GM23338 (cell line): ENCODE data around the gene SERINC5. TPM values are rescaled to one million over a fixed set of nuclear protein-coding genes. Genes with fewer than 3 reads are reported as not detected.
A peak's percentile ranks its signal among the peaks of the same experiment; 100 is the strongest.

Source experiments
- ATAC-seq: fragments of 200-7000 bp; cut with Tn5 transposase; 3 replicates; pipeline ENCODE4 v1.9.1; 2020
- DNase-seq: peaks from one replicate; pipeline ENCODE4 v3.0.0-alpha.2; 2015; ENCODE audit warnings: low spot score
- H2AFZ ChIP-seq: fragments of 200-600 bp; sonication (generic); 2 replicates; pipeline ENCODE4 v1.8.0; 2016; ENCODE audit warnings: antibody characterized with exemption, mild to moderate bottlenecking, moderate library complexity
- H3F3A ChIP-seq: fragments of 200-600 bp; sonication (generic); replicated peaks from 2 replicates; pipeline ENCODE4 v1.8.0; 2017; ENCODE audit warnings: antibody characterized with exemption, mixed run types, low read depth
- H3K27ac ChIP-seq: fragments of 200-600 bp; sonication (generic); 2 replicates; pipeline ENCODE4 v1.6.1; 2016; ENCODE audit warnings: low read depth
- H3K27me3 ChIP-seq: fragments of 200-600 bp; sonication (generic); 2 replicates; pipeline ENCODE4 v1.8.0; 2016; ENCODE audit warnings: mild to moderate bottlenecking, mixed run types, moderate library complexity; ENCODE audit not compliant: insufficient read depth
- H3K36me3 ChIP-seq: fragments of 200-600 bp; sonication (generic); 2 replicates; pipeline ENCODE4 v1.8.0; 2016; ENCODE audit warnings: mild to moderate bottlenecking; ENCODE audit not compliant: insufficient read depth
- H3K4me1 ChIP-seq: fragments of 200-600 bp; sonication (generic); 2 replicates; pipeline ENCODE4 v1.8.0; 2016; ENCODE audit warnings: mild to moderate bottlenecking, moderate library complexity; ENCODE audit not compliant: insufficient read depth
- H3K4me2 ChIP-seq: fragments of 200-600 bp; sonication (generic); 2 replicates; pipeline ENCODE4 v1.7.1; 2017; ENCODE audit warnings: mixed run types
- H3K4me3 ChIP-seq: fragments of 200-600 bp; sonication (generic); 2 replicates; pipeline ENCODE4 v1.6.1; 2016; ENCODE audit warnings: mixed run types
- H3K79me2 ChIP-seq: fragments of 200-600 bp; sonication (generic); replicated peaks from 2 replicates; pipeline ENCODE4 v1.8.0; 2017; ENCODE audit warnings: mild to moderate bottlenecking; ENCODE audit not compliant: insufficient read depth
- H3K9me2 ChIP-seq: fragments of 200-600 bp; sonication (generic); 2 replicates; pipeline ENCODE4 v1.8.0; 2017; ENCODE audit not compliant: insufficient read depth
- H4K20me1 ChIP-seq: fragments of 200-600 bp; sonication (generic); replicated peaks from 2 replicates; pipeline ENCODE4 v1.8.0; 2017; ENCODE audit warnings: mild to moderate bottlenecking; ENCODE audit not compliant: insufficient read depth
- H3K27ac Mint-ChIP-seq: 2 replicates; pipeline ENCODE4 v1.8.0; 2020; ENCODE audit warnings: inconsistent platforms, mild to moderate bottlenecking, moderate library complexity, mixed read lengths
- H3K27me3 Mint-ChIP-seq: 3 replicates; pipeline ENCODE4 v1.8.0; 2022; ENCODE audit warnings: low read depth, mild to moderate bottlenecking, moderate library complexity, mixed read lengths, inconsistent platforms; ENCODE audit not compliant: insufficient read depth, poor library complexity
- H3K36me3 Mint-ChIP-seq: 3 replicates; pipeline ENCODE4 v1.8.0; 2021; ENCODE audit warnings: low read depth, mild to moderate bottlenecking, inconsistent platforms, moderate library complexity, mixed read lengths
- H3K4me1 Mint-ChIP-seq: 3 replicates; pipeline ENCODE4 v1.8.0; 2020; ENCODE audit warnings: mild to moderate bottlenecking, inconsistent platforms, mixed read lengths
- H3K4me3 Mint-ChIP-seq: 3 replicates; pipeline ENCODE4 v1.8.0; 2021; ENCODE audit warnings: moderate library complexity, mild to moderate bottlenecking, inconsistent platforms, mixed read lengths
- H3K9me3 Mint-ChIP-seq: 3 replicates; pipeline ENCODE4 v1.8.0; 2020; ENCODE audit warnings: moderate library complexity, mild to moderate bottlenecking, inconsistent platforms, mixed read lengths
- CREB1 ChIP-seq: fragments of 250-450 bp; sonication (Bioruptor Pico); IDR thresholded peaks from 2 replicates; pipeline ENCODE4 v1.5.0; 2020; ENCODE audit warnings: low read depth, mild to moderate bottlenecking, moderate library complexity
- CTCF ChIP-seq, 2 experiments: fragments of 200-600 bp in 1 of 2; sonication (generic) in 1 of 2; conservative IDR thresholded peaks; 2 replicates each; pipeline versions ENCODE4 v1.5.1 to v1.6.1; 2016 to 2017; ENCODE audit warnings: antibody characterized with exemption in 2 of 2, low read depth in 2 of 2, mild to moderate bottlenecking in 2 of 2, moderate library complexity in 1 of 2
- EZH2 ChIP-seq: fragments of 200-600 bp; sonication (generic); IDR thresholded peaks from one replicate; pipeline ENCODE4 v1.8.0; 2017; ENCODE audit warnings: antibody characterized with exemption, mild to moderate bottlenecking, low read depth; ENCODE audit not compliant: unreplicated experiment
- EZH2phosphoT487 ChIP-seq: fragments of 200-600 bp; sonication (generic); IDR thresholded peaks from one replicate; pipeline ENCODE4 v1.8.1; 2018; ENCODE audit warnings: antibody characterized with exemption; ENCODE audit not compliant: unreplicated experiment
- JUNB ChIP-seq: IDR thresholded peaks from one replicate; pipeline ENCODE4 v1.6.1; 2016; ENCODE audit warnings: antibody characterized with exemption; ENCODE audit not compliant: unreplicated experiment
- NANOG ChIP-seq: IDR thresholded peaks from 2 replicates; pipeline ENCODE4 v1.6.1; 2016; ENCODE audit warnings: antibody characterized with exemption, borderline replicate concordance
- POLR2AphosphoS5 ChIP-seq: IDR thresholded peaks from 2 replicates; pipeline ENCODE4 v1.6.1; 2016; ENCODE audit warnings: antibody characterized with exemption, low read depth
- REST ChIP-seq: IDR thresholded peaks from one replicate; pipeline ENCODE4 v1.6.1; 2018; ENCODE audit warnings: antibody characterized with exemption; ENCODE audit not compliant: unreplicated experiment
- STAT1 ChIP-seq: IDR thresholded peaks from one replicate; pipeline ENCODE4 v1.6.1; 2016; ENCODE audit warnings: antibody characterized with exemption; ENCODE audit not compliant: unreplicated experiment
- ZNF114 ChIP-seq: fragments of 250-450 bp; sonication (Bioruptor Pico); IDR thresholded peaks from 2 replicates; pipeline ENCODE4 v1.5.0; 2020; ENCODE audit warnings: mild to moderate bottlenecking, moderate library complexity
- ZNF331 ChIP-seq: fragments of 250-450 bp; sonication (Bioruptor Pico); IDR thresholded peaks from 2 replicates; pipeline ENCODE4 v1.5.0; 2020; ENCODE audit warnings: low read depth, mild to moderate bottlenecking, moderate library complexity
- ZNF462 ChIP-seq: fragments of 250-450 bp; sonication (Bioruptor Pico); IDR thresholded peaks from 2 replicates; pipeline ENCODE4 v1.5.0; 2020; ENCODE audit warnings: mild to moderate bottlenecking, moderate library complexity
- polyA plus RNA-seq: library from polyadenylated mRNA; unstranded; fragments of >200 nt; fragmentation: Nextera tagmentation; extraction: Ambion mirVana; gene quantifications from 2 replicates; pipeline ENCODE4 v1.2.1, GENCODE V29; 2016
- total RNA-seq: library from RNA; depleted of rRNA; stranded (reverse); fragments of >200 nt; shearing (Covaris generic); gene quantifications from 2 replicates; pipeline ENCODE4 v1.2.3, GENCODE V29; 2014
- TF ChIP-seq, protein P1 (sequence below): IDR thresholded peaks from 2 replicates; pipeline ENCODE4 v1.6.1; 2016; ENCODE audit warnings: antibody characterized with exemption

The SERINC5 gene
- total and polyA plus RNA-seq, 2 experiments from 2014 or later = 34.0 to 107 TPM

GRCh38 chr5:80175337-80175736 lies 80.5 kb downstream of the SERINC5 start:
- H3K9me2 ChIP-seq = no peaks in the 10 kb centered on the region
- H3K36me3 ChIP-seq = peaks cover 21% of the 10 kb centered on the region
- H2AFZ ChIP-seq = no peak overlapping the region
- Mint-ChIP-seq H3K9me3 (no peaks in the 10 kb centered on the region), H3K4me1 (peaks cover 30% of the 10 kb centered on the region), H3K27me3 (peaks cover 5% of the 10 kb centered on the region), H3K36me3 (peaks cover 53% of the 10 kb centered on the region), H3K27ac (peak overlapping the region; percentile 34), H3K4me3 (no peak overlapping the region)
- no peaks in the 10 kb centered on the region for H4K20me1 ChIP-seq
- ATAC-seq (no peak), DNase-seq (no peak)
- peaks cover 21% of the 10 kb centered on the region for H3K4me1 ChIP-seq
- TF ChIP-seq, protein P1, sequence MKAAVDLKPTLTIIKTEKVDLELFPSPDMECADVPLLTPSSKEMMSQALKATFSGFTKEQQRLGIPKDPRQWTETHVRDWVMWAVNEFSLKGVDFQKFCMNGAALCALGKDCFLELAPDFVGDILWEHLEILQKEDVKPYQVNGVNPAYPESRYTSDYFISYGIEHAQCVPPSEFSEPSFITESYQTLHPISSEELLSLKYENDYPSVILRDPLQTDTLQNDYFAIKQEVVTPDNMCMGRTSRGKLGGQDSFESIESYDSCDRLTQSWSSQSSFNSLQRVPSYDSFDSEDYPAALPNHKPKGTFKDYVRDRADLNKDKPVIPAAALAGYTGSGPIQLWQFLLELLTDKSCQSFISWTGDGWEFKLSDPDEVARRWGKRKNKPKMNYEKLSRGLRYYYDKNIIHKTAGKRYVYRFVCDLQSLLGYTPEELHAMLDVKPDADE = no peak
- TF ChIP-seq ZNF114 (CRISPR knock-in tag) = no peak
- no peak for TF ChIP-seq EZH2phosphoT487
- TF ChIP-seq ZNF462 = no peak
- TF ChIP-seq CTCF (conservative IDR thresholded peaks at IDR 0.05; ENCODE audit: low read depth in 2 of 2) = no peak
- no peak for TF ChIP-seq STAT1
- no peak for TF ChIP-seq REST
- no peak for TF ChIP-seq NANOG
- TF ChIP-seq POLR2AphosphoS5 = no peak
- no peak for TF ChIP-seq EZH2
- TF ChIP-seq CREB1 (CRISPR knock-in tag) = no peak
- no peak for TF ChIP-seq JUNB
- TF ChIP-seq ZNF331 = no peak
- no peaks in the 10 kb centered on the region for H3K27me3 ChIP-seq
- no peak overlapping the region for H3K4me3 ChIP-seq
- H3K79me2 ChIP-seq = peaks cover 32% of the 10 kb centered on the region
- H3F3A ChIP-seq = 0 out of 2 replicates have a peak, but pooled peaks cover 2% of the 10 kb centered on the region
- no peak overlapping the region for H3K4me2 ChIP-seq
- peak overlapping the region; percentile 67; the same call in 1 of the 2 replicates for H3K27ac ChIP-seq
